ENCODE data around the gene TSPAN7.
A peak's percentile ranks its signal among the peaks of the same experiment; 100 is the strongest.

The TSPAN7 gene

DNA sequence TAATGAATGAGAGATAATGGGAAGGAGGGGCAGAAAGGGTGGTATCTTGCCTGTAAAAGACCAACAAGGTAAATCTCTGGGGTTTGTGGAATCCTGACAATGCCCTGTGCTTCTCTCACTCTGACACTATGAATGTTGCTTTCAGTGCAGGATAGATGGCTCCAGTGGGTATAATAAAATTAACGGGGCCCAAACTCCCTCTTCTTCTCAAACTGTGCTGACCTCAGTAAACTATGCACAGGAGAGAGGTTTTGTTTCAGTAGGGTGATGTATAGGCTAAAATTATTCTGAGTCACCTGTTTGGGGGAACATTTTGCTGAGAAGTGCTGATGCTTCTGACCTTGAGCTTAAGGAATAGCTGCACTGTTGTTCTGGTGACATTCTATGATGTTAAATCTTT lies 82.6 kb downstream of the TSPAN7 start:
- no peak for DNase-seq (ENCODE audit: low spot score)

DNA sequence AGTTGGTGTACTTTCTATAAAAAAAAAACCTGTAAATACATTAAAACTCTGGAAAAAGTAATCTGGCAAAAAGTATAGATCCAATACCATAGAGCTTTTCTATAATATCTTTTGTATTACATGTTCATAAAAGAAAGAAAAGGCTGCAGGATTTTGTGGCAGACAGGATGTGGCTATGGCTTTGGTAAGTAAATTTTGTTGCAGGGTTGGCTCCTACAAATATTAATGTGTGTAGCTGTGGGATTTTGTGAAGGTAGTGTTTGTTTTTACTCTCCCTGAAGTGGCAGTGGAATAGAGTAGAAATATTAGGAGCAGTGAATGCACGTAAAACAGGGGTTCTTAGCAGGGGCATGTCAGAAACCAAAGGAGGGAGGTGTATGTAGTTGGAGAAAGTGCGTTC lies 84.8 kb downstream of the TSPAN7 start:
- DNase-seq (ENCODE audit: low spot score), result no peak

DNA sequence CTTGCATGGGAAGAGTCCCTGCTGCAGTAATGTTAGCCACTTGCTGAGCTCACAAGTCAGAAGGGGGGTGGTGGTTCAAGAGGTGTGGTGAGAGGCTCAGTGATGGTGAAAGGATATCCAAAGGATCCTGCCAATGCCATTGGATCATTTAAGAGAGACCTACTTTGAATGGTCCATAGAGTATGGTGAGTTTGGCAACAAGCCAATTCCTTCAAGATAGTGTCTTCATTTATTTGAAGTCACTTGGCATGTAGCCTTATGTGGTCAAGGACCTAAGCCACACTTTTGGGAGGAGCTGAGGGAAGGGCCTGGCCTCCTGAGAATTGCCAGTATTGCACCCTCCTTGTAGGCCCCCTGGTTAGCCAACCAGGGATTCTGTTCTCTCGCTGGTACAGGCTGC lies 87.9 kb downstream of the TSPAN7 start:
- DNase-seq (ENCODE audit: low spot score), result no peak

- DNase-seq (ENCODE audit: low spot score), result no peak
These were observed 88.6 kb downstream of the TSPAN7 start for GRCh38 chrX:38649674-38650647.

DNA sequence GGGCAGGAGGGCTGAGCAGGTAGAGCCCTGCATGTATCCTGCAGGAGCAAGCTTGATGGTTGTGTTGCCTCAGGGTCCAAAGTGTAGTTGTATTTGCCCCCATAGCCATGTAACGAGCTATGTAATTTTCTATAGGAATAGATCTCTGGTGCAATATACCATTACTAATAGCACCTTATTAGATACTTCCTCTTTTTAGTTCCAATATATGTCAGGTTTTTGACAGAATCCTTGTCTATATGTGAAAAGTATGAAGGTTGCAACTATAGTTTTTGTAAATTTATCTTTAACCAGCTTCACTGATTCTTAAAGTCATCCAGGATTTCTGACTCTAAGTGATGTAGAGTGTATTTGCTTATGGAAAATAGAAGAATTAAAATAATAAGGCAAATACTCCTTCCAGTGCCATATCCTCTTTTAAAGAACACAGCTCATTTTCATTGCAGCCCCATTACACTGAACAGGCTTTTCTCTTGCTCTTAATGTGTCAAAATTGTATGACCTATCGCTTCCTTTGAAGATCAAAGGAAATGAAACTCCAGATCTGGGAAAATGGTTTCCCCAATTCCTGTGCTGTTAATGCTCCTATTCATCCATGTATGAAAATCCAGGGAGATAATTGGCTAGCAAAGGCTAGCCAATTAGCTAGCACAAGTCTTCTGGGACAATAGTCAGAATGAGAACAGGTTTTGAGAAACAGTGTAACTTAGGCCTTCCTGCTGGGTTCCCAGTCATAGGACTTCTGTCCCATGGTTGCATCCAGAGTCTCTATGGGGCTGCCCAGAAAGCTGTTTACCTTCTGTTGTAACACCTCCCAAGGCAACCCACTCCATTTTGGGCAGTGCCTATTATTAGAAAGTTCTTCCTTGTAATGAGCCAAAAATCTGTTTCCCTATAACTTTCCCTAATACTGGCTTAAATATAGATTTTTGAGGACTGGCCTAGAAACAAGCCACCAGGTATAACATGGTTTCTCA lies 90.6 kb downstream of the TSPAN7 start:
- DNase-seq (ENCODE audit: low spot score), result no peak

DNA sequence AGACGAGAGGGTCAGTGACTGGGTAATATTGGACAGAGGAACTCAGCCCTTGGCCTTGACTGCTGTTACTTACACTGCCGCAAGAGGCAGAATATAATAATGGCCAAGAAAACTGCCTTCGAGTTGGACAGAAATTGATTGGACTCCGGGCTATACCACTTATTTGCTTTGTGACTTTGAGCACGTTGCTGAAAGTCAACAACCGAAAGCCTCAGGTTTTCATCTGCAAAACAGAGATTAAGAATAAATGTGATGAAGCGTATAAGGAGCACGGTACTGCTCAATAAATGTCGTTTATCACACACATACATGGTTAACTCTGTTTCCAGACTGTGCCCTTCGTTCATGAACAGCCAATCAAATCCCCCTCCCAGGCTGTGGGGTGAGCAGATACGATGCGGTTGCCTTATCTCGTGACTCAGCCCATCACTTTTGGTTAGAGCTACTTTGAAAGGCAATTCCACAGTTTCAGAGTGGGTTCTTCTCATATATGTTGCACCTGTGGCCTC lies 91.6 kb downstream of the TSPAN7 start:
- no peak for DNase-seq (ENCODE audit: low spot score)

DNA sequence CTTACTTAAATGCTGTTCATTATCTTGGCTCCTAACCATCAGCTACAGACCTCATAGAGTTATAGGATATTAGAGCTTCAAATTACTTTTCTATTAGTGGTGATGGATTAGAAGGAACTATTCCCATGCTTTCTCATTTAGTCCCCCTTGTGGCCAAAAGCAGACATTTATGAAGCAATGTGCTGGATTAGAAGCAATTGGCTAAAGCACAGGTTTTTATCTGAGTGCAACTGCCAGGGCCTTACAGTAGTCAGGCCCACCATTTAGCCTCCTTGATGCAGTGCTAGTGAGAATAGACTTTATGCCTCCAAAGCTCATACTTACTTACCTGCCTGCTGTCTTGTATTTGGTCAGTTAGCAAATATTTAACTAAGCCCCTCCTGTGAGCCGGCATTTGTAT lies 93.0 kb downstream of the TSPAN7 start:
- DNase-seq (ENCODE audit: low spot score), result peak; percentile 23

- DNase-seq (ENCODE audit: low spot score), result no peak
These were observed 95.1 kb downstream of the TSPAN7 start for GRCh38 chrX:38656350-38656915.

- no peak for DNase-seq (ENCODE audit: low spot score)
These were observed 96.2 kb downstream of the TSPAN7 start for GRCh38 chrX:38657562-38657961.

DNA sequence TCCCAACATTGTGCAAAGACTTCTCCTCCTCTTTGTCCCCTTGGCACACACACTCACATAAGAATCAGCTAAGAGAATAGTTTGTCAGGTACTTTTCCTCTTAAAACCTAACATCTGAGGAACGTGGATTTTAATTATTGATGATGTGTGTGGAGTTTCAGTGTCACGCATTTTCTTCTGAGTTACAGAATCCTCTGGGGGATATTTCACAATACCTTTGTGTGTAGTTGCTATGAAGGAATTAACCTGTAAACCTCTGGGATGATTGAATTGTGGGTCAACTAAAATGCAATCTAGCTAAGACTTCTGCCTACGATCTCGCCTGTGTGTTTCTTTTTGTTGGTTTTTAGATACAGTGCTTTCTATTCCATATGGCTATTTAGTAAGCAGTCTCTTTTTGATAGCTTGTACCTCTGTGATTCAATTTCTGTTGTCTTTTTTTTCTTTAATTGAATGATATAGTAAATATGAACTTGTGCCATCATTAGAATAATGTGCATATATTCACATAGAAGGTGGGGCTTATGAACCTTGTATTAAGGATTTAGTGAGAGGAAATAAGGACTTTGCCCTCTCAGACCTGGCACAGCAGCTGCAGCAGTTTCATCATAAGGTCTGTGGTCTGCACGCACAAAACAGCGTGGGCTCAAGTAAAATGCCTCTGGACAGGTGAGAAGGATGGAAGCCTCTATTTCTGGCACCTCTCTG lies 99.2 kb downstream of the TSPAN7 start:
- no peak for DNase-seq (ENCODE audit: low spot score)

- DNase-seq (ENCODE audit: low spot score), result no peak
These were observed 99.7 kb downstream of the TSPAN7 start for GRCh38 chrX:38661103-38661441.

GRCh38 chrX:38661561-38661960 lies 100.2 kb downstream of the TSPAN7 start:
- no peak for DNase-seq (ENCODE audit: low spot score)

DNA sequence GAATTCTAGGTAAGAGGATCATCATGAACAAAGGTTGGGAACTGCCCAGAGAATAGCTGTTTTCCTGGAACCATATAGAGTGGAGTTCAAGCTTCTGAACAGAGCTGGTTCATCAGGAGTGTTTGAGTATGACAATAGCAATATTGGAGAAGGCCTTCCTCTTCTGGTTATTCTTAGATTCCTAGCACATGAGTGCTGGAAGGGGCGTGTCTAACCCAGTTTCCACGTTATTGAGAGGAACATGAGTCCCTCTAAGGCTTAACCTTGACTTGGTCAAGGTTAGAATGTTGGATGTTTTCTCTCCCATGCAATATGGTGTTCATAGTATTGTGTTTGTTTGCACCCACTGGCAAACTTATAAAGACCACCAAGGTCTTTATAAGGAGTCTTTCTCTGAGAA lies 101.3 kb downstream of the TSPAN7 start:
- DNase-seq (ENCODE audit: low spot score), result no peak

GRCh38 chrX:38664285-38664684 lies 102.9 kb downstream of the TSPAN7 start:
- DNase-seq (ENCODE audit: low spot score), result peak; percentile 46

DNA sequence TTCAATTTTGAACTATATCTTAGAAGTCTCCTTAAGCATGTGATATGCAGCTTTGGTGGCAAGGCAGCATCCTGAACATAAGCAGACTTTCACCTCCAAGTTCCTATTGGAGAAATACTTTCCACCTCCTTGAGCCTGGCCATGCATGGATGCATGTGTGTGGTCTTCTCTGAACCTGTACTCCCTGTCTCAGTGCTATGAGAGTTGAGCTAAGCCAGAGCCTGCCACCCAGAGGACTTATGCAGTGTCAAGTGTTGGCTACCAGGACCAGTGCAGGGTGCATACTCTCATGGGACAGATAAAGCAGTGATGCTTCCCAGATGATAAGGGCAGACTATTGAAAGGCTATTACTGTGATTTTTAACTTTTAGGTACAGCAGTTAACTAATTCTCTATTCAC lies 105.6 kb downstream of the TSPAN7 start:
- peak; percentile 31 for DNase-seq (ENCODE audit: low spot score)

DNA sequence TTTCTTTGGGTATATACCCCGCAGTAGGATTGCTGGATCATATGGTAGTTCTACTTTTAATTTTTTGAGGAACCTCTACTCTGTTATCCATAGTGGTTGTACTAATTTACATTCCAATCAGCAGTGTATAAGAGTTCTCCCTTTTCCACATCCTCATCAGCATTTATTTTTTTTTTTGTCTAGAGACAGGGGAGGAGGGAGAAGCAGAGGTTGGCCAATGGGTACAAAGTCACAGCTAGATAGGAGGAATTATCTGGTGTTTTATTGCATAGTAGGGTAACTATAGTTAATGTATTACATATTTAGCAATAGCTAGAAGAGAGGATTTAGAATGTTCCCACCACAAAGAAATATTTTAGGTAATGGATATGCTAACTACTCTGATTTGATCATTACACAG lies 107.4 kb downstream of the TSPAN7 start:
- DNase-seq (ENCODE audit: low spot score), result no peak

GRCh38 chrX:38669428-38669827 lies 108.1 kb downstream of the TSPAN7 start:
- DNase-seq (ENCODE audit: low spot score), result no peak

DNA sequence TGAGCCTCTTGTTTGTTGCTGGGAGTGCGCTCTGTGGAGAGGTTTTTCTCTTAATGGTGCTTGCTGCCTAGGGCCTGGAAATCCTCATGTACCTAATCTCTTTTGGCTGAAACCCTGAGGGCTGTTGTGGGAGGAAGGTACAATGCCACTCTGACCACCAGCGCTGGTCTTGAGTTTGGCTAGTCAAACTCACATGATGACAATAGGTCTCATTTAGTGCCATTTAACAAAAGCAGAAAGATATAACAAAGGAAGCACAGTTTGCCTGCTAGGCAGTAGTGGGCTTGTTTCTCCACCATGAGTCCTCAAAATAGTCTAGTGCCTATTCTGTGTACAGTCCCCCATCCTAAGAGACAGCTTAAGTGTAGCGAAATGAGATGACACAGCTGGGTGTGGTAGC lies 111.3 kb downstream of the TSPAN7 start:
- DNase-seq (ENCODE audit: low spot score), result no peak

GRCh38 chrX:38675856-38676255 lies 114.5 kb downstream of the TSPAN7 start:
- DNase-seq (ENCODE audit: low spot score), result no peak

DNA sequence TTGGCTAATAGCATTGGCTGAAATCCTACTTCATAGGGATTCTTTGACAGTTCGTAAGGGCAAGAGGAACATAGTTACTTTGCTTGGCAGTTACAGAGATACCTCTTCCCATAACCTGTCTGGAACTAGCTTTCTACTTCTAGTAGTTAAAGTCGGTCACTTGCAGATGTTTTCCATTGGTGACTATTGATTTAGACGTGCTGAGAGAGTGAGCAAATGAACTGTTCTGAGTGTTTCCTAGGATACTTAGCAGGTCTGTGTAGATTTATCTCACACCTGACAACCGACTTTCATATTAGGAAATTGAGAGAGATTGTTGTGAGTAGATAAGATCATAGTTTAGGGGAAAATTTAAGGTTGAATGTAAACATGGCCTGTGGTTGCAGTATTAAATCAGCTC lies 116.8 kb downstream of the TSPAN7 start:
- no peak for DNase-seq (ENCODE audit: low spot score)

DNA sequence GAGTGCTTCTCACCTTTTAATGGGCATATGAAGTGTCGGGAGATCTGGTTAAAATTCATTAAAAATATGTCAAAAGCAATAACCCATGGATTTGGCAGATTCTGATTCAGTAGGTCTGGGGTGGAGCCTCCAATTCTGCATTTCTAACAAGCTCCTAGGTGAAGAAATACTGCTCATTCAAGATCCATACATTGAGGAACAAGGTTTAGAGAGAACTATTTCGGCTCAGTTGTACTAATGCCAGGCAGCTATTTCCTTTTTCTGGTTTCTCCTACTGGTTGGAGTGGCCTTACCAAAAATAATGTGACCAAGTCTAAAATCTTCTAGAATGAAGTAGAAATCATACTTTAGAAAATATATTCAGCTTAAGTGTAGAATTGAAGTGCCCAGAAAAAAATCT lies 117.5 kb downstream of the TSPAN7 start:
- no peak for DNase-seq (ENCODE audit: low spot score)

All from SK-N-DZ (cell line).